Esophagus squamous epithelium (tissue), 4 donors: Measurements from ENCODE around the gene AKR1D1.

Experiments
- CTCF ChIP-seq, 6 experiments: fragments of 450-650 bp in 4 of 6; fragments of 200-600 bp in 2 of 6; sonication (generic) in 2 of 6; IDR thresholded peaks; one replicate each; pipeline ENCODE4 v1.5.1; 2016 to 2019; ENCODE audit warnings: antibody characterized with exemption in 6 of 6, mild to moderate bottlenecking in 4 of 6, moderate library complexity in 4 of 6
- POLR2A ChIP-seq, 4 donors: fragments of 450-650 bp; IDR thresholded peaks; one replicate each; pipeline ENCODE4 v1.6.1; 2017; ENCODE audit warnings: antibody characterized with exemption in 4 of 4, mild to moderate bottlenecking in 4 of 4, moderate library complexity in 3 of 4

- no peak for TF ChIP-seq CTCF (IDR thresholded peaks at IDR 0.05)
- no peak for TF ChIP-seq POLR2A (IDR thresholded peaks at IDR 0.05)
Observed at GRCh38 chr7:138074121-138074520, 2.1 kb upstream of the AKR1D1 start.
